Bronchial epithelial cell (primary cell): ENCODE data around the gene ECM1. TPM values are rescaled to one million over a fixed set of nuclear protein-coding genes. Genes with fewer than 3 reads are reported as not detected.

Experiments
- DNase-seq: peaks from one replicate; pipeline ENCODE4 v3.0.0-alpha.2; 2010; ENCODE audit warnings: low read depth
- FAIRE-seq: peaks from 2 replicates; lab custom pipeline; 2011; peaks lifted over from hg19 to GRCh38; lab: Jason Lieb, UNC
- H3K27me3 ChIP-seq: 2 replicates; pipeline ENCODE4 v1.5.1; 2011; ENCODE audit warnings: low read length; ENCODE audit not compliant: control insufficient read depth, insufficient read depth
- H3K36me3 ChIP-seq: 2 replicates; pipeline ENCODE4 v1.5.1; 2011; ENCODE audit warnings: low read length; ENCODE audit not compliant: control insufficient read depth, insufficient read depth
- H3K4me3 ChIP-seq: 2 replicates; pipeline ENCODE4 v1.5.1; 2011; ENCODE audit warnings: mild to moderate bottlenecking, low read depth, low read length, control low read depth
- CTCF ChIP-seq: IDR thresholded peaks from 2 replicates; pipeline ENCODE4 v1.5.1; 2011; ENCODE audit warnings: mild to moderate bottlenecking, moderate library complexity, low read length, control low read depth, inconsistent platforms; ENCODE audit not compliant: insufficient read depth, severe bottlenecking
- total RNA-seq: library from RNA; depleted of rRNA; stranded (reverse); fragments of >200 nt; gene quantifications from 2 replicates; pipeline ENCODE4 v1.2.1, GENCODE V29; 2014

The ECM1 gene
- total RNA-seq, 1 donor from 2014 or later = 5.8 TPM

GRCh38 chr1:150473659-150474058 is 34.2 kb upstream of the ECM1 start:
- H3K36me3 ChIP-seq = peaks cover 16% of the 10 kb centered on the region
- FAIRE-seq (no peak), DNase-seq (no peak)
- H3K4me3 ChIP-seq = no peak overlapping the region
- no peaks in the 10 kb centered on the region for H3K27me3 ChIP-seq
- no peak for TF ChIP-seq CTCF

GRCh38 chr1:150474869-150475268 is 33.0 kb upstream of the ECM1 start:
- FAIRE-seq = no peak
- no peak for TF ChIP-seq CTCF

GRCh38 chr1:150476754-150477153 is 31.2 kb upstream of the ECM1 start:
- no peak overlapping the region for H3K4me3 ChIP-seq
- H3K27me3 ChIP-seq = no peaks in the 10 kb centered on the region
- peaks cover 8% of the 10 kb centered on the region for H3K36me3 ChIP-seq
- TF ChIP-seq CTCF = no peak
- DNase-seq (no peak), FAIRE-seq (no peak)

More at GRCh38 chr1:150474869-150475268, 33.0 kb upstream of the ECM1 start:
- Histone ChIP-seq H3K4me3 (no peak overlapping the region), H3K27me3 (no peaks in the 10 kb centered on the region), H3K36me3 (peaks cover 16% of the 10 kb centered on the region)
- no peak for DNase-seq

- no peak for TF ChIP-seq CTCF
- Histone ChIP-seq H3K4me3 (no peak overlapping the region), H3K36me3 (peaks cover 3% of the 10 kb centered on the region), H3K27me3 (no peaks in the 10 kb centered on the region)
- DNase-seq (no peak), FAIRE-seq (peak; percentile 64)
These were observed 30.6 kb upstream of the ECM1 start for GRCh38 chr1:150477320-150477719.

- DNase-seq = peak; percentile 100
These were observed 30.2 kb upstream of the ECM1 start for GRCh38 chr1:150477733-150478132.

More at GRCh38 chr1:150477733-150478132, 30.2 kb upstream of the ECM1 start:
- Histone ChIP-seq H3K4me3 (no peak overlapping the region), H3K27me3 (no peaks in the 10 kb centered on the region), H3K36me3 (no peaks in the 10 kb centered on the region)
- no peak for TF ChIP-seq CTCF
- FAIRE-seq = no peak
